Glutamatergic neuron (in vitro differentiated cells): Measurements from ENCODE around the gene MLKL. TPM values are rescaled to one million over a fixed set of nuclear protein-coding genes. Genes with fewer than 3 reads are reported as not detected.

Source experiments
- DNase-seq: peaks from one replicate; pipeline ENCODE4 v3.0.0; 2022
- H3K27ac Mint-ChIP-seq: one replicate; pipeline ENCODE4 v1.8.0; 2020; ENCODE audit warnings: mild to moderate bottlenecking, mixed read lengths, inconsistent platforms; ENCODE audit not compliant: unreplicated experiment
- H3K27me3 Mint-ChIP-seq: one replicate; pipeline ENCODE4 v1.8.0; 2020; ENCODE audit warnings: mild to moderate bottlenecking, moderate library complexity, mixed read lengths, inconsistent platforms; ENCODE audit not compliant: unreplicated experiment
- H3K36me3 Mint-ChIP-seq: one replicate; pipeline ENCODE4 v1.8.0; 2020; ENCODE audit warnings: mild to moderate bottlenecking, mixed read lengths, inconsistent platforms; ENCODE audit not compliant: unreplicated experiment
- H3K4me1 Mint-ChIP-seq: one replicate; pipeline ENCODE4 v1.8.0; 2020; ENCODE audit warnings: mild to moderate bottlenecking, low read depth, mixed read lengths, inconsistent platforms; ENCODE audit not compliant: unreplicated experiment
- H3K4me3 Mint-ChIP-seq: one replicate; pipeline ENCODE4 v1.8.0; 2020; ENCODE audit warnings: mild to moderate bottlenecking, mixed read lengths, inconsistent platforms; ENCODE audit not compliant: unreplicated experiment
- H3K9me3 Mint-ChIP-seq: one replicate; pipeline ENCODE4 v1.8.0; 2020; ENCODE audit warnings: mild to moderate bottlenecking, moderate library complexity, mixed read lengths, inconsistent platforms; ENCODE audit not compliant: unreplicated experiment
- CTCF ChIP-seq: fragments of 200-600 bp; sonication (generic); IDR thresholded peaks from one replicate; pipeline ENCODE4 v1.5.0; 2021; ENCODE audit not compliant: partially characterized antibody, unreplicated experiment
- total RNA-seq: library from RNA; stranded (reverse); fragmentation: NEBNext Ultra II Directional; extraction: Animal tissue kit (Norgen Biotek cat#: 25700); gene quantifications from one replicate; pipeline ENCODE4 v1.2.1, GENCODE V29; 2021; ENCODE audit not compliant: unreplicated experiment

The MLKL gene
- total RNA-seq, 1 donor from 2014 or later = not detected

- H3K27ac Mint-ChIP-seq = no peak overlapping the region
- no peak for DNase-seq
These were observed 13.2 kb upstream of the MLKL start for GRCh38 chr16:74713876-74714275.

GRCh38 chr16:74713325-74713724 is 12.7 kb upstream of the MLKL start:
- Mint-ChIP-seq H3K27ac (no peak overlapping the region), H3K4me3 (no peak overlapping the region), H3K36me3 (no peaks in the 10 kb centered on the region), H3K27me3 (peaks cover 2% of the 10 kb centered on the region), H3K9me3 (peaks cover 6% of the 10 kb centered on the region), H3K4me1 (no peaks in the 10 kb centered on the region)
- no peak for DNase-seq
- TF ChIP-seq CTCF = no peak

More at GRCh38 chr16:74713876-74714275, 13.2 kb upstream of the MLKL start:
- H3K4me3 Mint-ChIP-seq = no peak overlapping the region
- H3K9me3 Mint-ChIP-seq = peaks cover 4% of the 10 kb centered on the region
- peaks cover 3% of the 10 kb centered on the region for H3K27me3 Mint-ChIP-seq
- H3K36me3 Mint-ChIP-seq = no peaks in the 10 kb centered on the region
- TF ChIP-seq CTCF = no peak
- no peaks in the 10 kb centered on the region for H3K4me1 Mint-ChIP-seq

- no peak for DNase-seq
- no peak overlapping the region for H3K27ac Mint-ChIP-seq
- no peaks in the 10 kb centered on the region for H3K36me3 Mint-ChIP-seq
- no peaks in the 10 kb centered on the region for H3K27me3 Mint-ChIP-seq
- H3K4me3 Mint-ChIP-seq = no peak overlapping the region
- no peaks in the 10 kb centered on the region for H3K4me1 Mint-ChIP-seq
- H3K9me3 Mint-ChIP-seq = peaks cover 4% of the 10 kb centered on the region
- no peak for TF ChIP-seq CTCF
These were observed 11.3 kb upstream of the MLKL start for GRCh38 chr16:74711938-74712337.

GRCh38 chr16:74710401-74710800 is 9.7 kb upstream of the MLKL start:
- DNase-seq = no peak
- no peaks in the 10 kb centered on the region for H3K36me3 Mint-ChIP-seq
- H3K9me3 Mint-ChIP-seq = peaks cover 4% of the 10 kb centered on the region
- no peak overlapping the region for H3K4me3 Mint-ChIP-seq
- no peak for TF ChIP-seq CTCF
- no peaks in the 10 kb centered on the region for H3K4me1 Mint-ChIP-seq
- no peak overlapping the region for H3K27ac Mint-ChIP-seq
- H3K27me3 Mint-ChIP-seq = no peaks in the 10 kb centered on the region

- no peaks in the 10 kb centered on the region for H3K4me1 Mint-ChIP-seq
- DNase-seq = peak; percentile 90
- TF ChIP-seq CTCF = peak; percentile 94
- H3K4me3 Mint-ChIP-seq = no peak overlapping the region
- H3K36me3 Mint-ChIP-seq = no peaks in the 10 kb centered on the region
- no peaks in the 10 kb centered on the region for H3K27me3 Mint-ChIP-seq
- H3K9me3 Mint-ChIP-seq = peaks cover 4% of the 10 kb centered on the region
- no peak overlapping the region for H3K27ac Mint-ChIP-seq
These were observed 8.8 kb upstream of the MLKL start for GRCh38 chr16:74709441-74709877.
